ENCODE results near the gene RNF5.
"Not testable (repeated sequence)": the region's sequence is repeated elsewhere in the genome, so short reads cannot be mapped to it uniquely, and the experiment has no call there.

Gene RNF5
- 16.2 to 41.5 reads per million in 2 donors for total RNA-seq

- DNase-seq: peak; percentile 85
Measured at GRCh38 chr6:32177788-32178546, at the start of gene RNF5. RNF5 (plus strand) TSS chr6:32178405; CDS start chr6:32178512, 107 bp downstream.

- no peak for DNase-seq
Measured at GRCh38 chr6:32128751-32129296, 49.4 kb upstream of the RNF5 start.

GRCh38 chr6:32129297-32130088 is 48.7 kb upstream of the RNF5 start:
- no peak for DNase-seq

- DNase-seq: no peak
Measured at GRCh38 chr6:32131439-32131948, 46.7 kb upstream of the RNF5 start.

- DNase-seq: no peak
Measured at GRCh38 chr6:32132110-32132509, 46.1 kb upstream of the RNF5 start.

GRCh38 chr6:32133786-32134185 is 44.4 kb upstream of the RNF5 start:
- DNase-seq: no peak

- no peak for DNase-seq
Measured at GRCh38 chr6:32137454-32137853, 40.8 kb upstream of the RNF5 start.

GRCh38 chr6:32139590-32139989 is 38.6 kb upstream of the RNF5 start:
- DNase-seq: no peak

GRCh38 chr6:32140420-32141046 is 37.7 kb upstream of the RNF5 start:
- no peak for DNase-seq

GRCh38 chr6:32144238-32144637 is 34.0 kb upstream of the RNF5 start:
- DNase-seq: not testable (repeated sequence)

GRCh38 chr6:32146287-32146686 is 31.9 kb upstream of the RNF5 start:
- no peak for DNase-seq

GRCh38 chr6:32146687-32147086 is 31.5 kb upstream of the RNF5 start:
- DNase-seq: no peak

GRCh38 chr6:32147401-32148132 is 30.6 kb upstream of the RNF5 start:
- no peak for DNase-seq

GRCh38 chr6:32148289-32149091 is 29.7 kb upstream of the RNF5 start:
- DNase-seq: peak; percentile 57

- DNase-seq: no peak
Measured at GRCh38 chr6:32149092-32149755, 29.0 kb upstream of the RNF5 start.

- DNase-seq: no peak
Measured at GRCh38 chr6:32149932-32150870, 28.0 kb upstream of the RNF5 start.

GRCh38 chr6:32151181-32151862 is 26.9 kb upstream of the RNF5 start:
- DNase-seq: no peak

- no peak for DNase-seq
Measured at GRCh38 chr6:32151863-32152768, 26.1 kb upstream of the RNF5 start, which contains the start of gene PRRT1. PRRT1 (minus strand) TSS chr6:32151939; CDS start chr6:32151827, 112 bp downstream.

Measured in T-helper 9 cell (primary cell).